ENCODE results near the gene AHCYL2.

The AHCYL2 gene

DNA sequence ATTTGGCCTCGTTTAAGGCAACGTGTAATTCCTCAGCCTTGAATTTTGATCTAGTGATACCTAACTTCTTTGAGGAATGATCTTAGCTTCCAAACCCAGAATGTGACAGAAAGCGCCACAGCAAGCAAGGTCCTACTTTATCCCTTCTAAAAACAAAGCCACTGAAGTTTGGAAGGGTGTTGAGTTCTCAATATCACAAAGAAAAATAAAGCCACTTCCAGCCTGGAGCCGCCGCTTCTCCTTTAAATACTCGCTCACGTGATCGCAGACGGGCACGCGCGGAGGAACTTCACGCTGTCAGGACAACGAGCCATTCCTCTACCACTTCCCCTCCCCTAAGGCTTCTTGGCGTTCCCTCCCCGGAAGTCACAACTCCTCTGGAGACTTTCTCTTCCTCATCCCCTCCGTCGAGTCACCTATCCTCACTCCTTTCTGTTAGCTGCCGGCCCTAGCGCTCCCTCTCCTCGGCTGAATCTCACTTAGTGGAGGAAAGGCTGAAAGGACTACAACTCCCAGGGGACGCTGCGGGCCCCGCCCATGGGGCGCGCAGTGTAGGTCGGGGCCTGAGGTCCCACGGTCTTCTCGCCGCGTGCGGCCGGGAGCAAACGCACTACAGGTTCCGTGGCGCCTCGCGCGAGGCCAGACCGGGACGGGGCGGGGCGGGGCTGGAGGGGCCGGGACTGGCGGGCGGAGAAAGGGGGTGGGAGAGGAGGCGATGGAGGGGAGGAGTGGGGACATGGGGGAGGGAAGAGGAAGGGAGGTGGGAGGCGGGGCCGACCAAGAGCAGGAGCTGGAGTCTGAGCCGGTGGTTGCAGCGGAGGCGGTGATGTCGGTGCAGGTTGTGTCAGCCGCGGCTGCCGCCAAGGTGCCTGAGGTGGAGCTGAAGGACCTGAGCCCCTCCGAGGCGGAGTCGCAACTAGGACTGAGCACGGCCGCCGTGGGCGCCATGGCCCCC lies at the start of gene AHCYL2:
Gene AHCYL2 (plus strand): TSS at position 780 of the 955 bp plus-strand sequence.
- DNase-seq (ENCODE audit: low read depth in 2 of 2): peak; percentile 96 to 97

DNA sequence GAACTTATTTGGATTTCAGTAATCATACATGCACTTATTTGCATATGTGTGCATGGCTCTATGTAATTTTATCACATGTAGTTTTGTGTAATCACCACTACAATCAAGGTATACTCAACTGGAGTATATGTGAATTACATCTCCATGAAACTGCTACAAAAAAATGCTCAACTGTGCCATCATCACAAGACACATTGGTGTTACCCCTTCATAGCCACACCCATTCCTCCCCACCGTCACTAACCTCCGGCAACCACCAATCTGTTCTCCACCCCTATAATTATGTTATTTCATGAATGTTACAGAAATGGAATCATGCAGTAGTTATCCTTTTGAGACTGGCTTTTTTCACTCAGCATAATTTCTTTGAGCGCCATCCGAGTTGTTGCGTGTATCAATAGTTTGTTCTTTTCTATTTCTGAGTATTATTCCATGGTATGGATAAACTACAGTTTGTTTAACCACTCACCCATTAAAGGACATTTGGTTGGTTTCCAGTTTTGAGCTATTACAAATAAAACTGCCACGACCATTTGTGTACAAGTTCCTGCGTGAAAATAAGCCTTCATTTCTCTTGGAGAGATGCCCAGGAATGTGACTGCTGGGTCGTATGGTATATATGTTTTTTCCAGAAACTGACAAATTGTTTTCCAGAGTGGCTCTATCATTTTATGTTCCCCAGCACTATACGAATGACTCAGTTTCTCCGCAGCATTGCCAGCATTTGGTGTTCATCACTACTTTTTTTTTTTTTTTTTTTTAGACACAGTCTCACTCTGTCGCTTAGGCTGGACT lies 47.7 kb upstream of the AHCYL2 start:
- DNase-seq (ENCODE audit: low read depth in 2 of 2): no peak

DNA sequence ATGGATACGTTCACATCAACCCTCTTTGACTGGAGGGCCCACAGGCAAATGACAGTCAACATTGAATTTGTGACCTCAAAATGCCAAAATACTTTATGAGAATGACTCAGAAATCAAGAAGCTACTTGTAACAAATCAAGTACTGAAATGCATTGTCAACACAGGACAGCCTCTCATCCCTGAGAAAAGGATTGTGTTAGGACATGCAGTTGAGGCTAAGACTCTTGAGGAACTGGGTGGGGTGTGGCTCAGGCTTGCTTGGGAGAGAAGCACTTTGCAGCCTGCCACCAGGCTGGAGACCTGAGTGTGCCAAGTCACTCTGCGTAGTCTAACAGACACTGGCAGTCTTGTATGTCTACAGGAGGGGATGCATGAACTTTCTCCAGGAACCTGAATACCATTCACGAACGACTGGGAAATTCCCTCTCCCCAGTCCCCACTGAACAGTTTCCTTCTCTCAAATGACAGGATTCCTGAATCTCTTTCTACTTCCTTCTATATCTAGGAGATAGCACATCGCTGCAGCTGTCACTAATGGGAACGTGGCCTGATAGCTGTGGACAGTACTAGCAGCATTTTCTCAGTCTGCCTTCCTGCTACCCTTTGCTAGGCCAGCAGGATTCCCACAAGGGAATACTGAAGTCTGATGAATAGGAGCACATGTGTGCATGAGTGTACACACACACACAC lies 39.7 kb upstream of the AHCYL2 start:
- DNase-seq (ENCODE audit: low read depth in 2 of 2): no peak

DNA sequence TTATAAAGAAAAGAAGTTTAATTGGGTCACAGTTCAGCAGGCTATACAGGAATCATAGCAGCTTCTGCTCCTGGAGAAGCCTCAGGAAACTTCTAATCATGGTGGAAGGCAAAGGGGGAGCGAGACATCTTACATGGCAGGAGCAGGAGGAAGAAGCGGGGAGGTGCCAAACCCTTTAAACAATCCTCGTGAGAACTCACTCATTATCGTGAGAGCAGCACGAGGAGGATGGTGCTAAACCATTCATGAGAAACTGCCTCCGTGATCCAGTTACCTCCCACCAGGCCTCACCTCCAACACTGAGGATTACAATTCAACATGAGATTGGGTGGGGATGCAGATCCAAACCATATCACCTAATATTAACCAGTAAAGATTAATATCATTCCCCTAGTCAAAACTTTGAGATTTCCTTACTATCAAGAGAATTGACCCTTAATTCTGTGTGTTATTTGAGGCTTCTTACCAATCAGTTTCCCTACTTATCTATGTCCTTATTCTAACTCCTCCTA lies 38.0 kb upstream of the AHCYL2 start:
- no peak for DNase-seq (ENCODE audit: low read depth in 2 of 2)

DNA sequence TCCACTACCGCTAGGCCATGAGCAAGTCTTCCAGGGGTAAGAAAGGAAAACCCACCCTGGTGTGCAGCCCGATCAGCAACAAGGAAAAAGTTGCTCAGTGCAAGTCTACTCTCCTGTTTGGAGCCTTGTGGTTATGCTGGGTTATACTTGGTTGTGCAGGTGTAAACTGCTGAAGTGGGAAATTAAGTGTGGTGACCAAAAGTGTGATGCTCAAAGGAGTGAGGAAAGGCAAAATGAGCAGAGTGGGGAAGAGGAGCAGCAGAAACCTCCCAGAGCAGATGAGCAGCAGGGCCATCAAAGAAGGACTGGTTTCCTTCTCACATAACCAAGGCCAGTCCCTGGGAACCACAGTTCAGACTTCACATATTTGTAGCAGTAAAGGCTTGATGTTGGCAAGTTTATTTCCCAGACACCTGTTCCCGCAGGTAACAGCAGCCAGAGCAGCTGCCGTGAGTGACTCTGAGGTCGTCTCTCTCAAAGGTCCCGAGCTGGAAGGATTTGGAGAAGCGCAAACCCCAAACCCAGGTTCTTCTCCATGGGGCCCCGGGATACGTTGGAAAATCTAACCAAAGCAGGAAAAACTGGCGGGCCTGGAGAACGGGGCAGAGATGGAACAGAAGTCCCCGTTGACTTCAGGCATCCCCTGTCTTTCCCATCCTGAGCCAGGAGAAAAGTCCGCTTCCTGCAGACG lies 37.0 kb upstream of the AHCYL2 start:
- DNase-seq (ENCODE audit: low read depth in 2 of 2): no peak

DNA sequence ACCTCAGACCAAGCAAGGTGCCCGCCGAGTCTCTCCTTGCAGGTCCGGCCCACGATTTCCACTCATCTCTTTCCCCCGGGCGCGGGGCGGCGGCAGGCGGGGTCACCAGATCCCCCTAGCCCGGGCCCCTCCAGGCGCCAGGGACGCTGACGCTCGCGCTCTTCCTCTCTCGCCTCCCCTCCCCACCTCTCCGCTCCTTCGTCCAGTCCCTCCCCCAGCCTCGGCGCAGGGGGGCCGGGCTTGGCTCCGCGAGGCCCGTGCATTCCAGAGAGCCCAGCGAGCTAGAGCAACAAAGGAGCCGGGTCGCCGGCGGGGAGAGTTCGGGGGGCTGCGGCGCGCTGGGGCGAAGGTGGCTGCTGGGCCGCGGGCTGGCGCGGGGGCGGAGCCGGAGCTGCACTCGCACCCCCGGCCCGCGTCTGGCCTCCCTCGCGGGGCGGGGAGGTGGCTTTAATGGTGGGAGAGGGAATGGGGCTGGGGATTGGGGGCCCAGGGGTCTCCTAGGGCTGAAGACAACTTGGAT lies 36.4 kb upstream of the AHCYL2 start, which contains the start of gene SMO:
Gene SMO (plus strand): TSS at position 262 of the 520 bp plus-strand sequence. CDS start 519 bp downstream, outside the sequence.
- no peak for DNase-seq (ENCODE audit: low read depth in 2 of 2)

DNA sequence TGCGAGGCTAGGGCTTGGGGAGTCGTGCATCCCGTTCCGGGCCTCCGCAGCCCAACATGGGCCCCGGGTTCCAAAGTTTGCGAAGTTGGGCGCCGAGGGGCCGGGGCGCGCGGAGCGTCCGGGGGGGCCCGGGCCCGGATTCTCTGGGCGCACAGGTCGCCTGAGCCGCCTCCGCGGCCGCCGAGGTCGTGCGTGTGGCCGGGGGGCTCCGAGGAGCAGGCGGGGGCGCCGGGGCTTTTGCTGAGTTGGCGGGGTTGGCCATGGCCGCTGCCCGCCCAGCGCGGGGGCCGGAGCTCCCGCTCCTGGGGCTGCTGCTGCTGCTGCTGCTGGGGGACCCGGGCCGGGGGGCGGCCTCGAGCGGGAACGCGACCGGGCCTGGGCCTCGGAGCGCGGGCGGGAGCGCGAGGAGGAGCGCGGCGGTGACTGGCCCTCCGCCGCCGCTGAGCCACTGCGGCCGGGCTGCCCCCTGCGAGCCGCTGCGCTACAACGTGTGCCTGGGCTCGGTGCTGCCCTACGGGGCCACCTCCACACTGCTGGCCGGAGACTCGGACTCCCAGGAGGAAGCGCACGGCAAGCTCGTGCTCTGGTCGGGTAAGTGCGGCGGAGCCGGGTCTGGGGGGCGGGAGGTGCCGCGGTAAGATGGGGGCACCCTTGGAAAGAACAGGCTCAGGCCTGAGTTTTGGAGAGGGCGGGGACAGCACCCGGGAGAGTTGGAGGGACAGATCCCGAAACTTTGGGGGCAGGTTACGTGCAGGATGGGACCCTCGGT lies 35.8 kb upstream of the AHCYL2 start:
- no peak for DNase-seq (ENCODE audit: low read depth in 2 of 2)

DNA sequence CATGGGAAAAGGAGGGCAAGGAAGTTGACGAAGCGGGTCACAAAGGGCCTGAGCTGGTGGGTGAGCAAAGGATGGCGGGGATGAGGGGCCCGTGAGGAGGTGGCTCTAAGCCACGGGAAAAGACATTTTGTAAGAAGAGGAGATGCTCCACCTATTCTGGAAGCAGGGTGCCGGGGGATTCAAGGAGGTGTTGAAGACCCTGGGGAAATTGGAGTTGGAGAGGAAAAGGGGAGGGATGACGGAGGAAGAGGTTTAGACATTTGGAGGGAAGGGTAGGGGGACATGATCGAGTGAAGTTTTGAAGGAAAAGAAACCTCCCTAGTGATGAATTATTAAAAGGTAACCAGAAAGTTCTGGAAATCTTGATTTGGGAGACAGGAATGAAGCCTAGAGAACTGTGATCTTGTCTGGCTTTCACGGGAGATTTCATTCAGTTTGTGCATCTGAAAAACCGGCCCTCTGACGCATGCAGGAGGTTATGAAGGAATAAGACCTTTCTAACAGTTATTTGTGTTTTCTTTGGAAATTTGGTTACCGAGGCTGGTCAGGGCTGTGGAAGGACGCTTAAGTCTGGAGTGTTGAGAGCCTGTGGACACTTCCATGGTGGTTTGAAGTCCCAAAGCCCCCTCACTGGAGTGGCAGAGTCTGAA lies 35.0 kb upstream of the AHCYL2 start:
- no peak for DNase-seq (ENCODE audit: low read depth in 2 of 2)

DNA sequence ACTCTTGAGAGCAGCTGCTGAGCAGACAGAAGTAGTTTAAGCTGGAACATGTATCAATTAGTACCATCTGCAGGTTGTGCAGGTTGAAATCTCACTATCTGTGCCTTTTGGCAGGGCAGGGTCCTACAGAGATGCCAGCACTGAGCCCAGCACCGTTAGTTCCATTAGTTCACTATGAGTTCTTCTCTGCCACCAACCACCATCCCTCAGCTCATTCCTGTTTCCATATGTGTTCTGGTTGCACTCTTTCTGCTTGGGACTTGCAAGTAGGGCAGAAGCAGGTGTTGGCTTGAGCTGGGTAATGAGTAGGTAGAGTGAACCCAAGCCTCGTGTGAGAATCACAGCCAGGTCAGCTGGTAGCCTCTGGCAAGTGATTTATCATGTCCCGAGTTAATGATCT lies 33.6 kb upstream of the AHCYL2 start:
- no peak for DNase-seq (ENCODE audit: low read depth in 2 of 2)

DNA sequence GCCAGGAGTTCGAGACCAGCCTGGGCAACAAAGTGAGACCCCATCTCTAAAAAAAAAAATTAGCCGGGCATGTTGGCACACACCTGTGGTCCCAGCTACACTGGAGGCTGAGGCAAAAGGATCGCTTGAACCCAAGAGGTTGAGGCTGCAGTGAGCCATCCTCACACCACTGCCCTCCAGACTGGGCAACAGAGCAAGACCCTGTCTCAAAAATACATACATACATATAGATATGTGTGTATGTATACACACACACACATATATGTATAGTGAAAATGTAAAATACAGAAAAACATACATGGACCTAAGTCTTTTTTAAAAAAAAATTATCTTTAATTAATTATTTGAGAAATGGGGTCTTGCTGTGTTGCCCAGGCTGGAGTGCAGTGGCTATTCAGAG lies 30.9 kb upstream of the AHCYL2 start:
- no peak for DNase-seq (ENCODE audit: low read depth in 2 of 2)

DNA sequence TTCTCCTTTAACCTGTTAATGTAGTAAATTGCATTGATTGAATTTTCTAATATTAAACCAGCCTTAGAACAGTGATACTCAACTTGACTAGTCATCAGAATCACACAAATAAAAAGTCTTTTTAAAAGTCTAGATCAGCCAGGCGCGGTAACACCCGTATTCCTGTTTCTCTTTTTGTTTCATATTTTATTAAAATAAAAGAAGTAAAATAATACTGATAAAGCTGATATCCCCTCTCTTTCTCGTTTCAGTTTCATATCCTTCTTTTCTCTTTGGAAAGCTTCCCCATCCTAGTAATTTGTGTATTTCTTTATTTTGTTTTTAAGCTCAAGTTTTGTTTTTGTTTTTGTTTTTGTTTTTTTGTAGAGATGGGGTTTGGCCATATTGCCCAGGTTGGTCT lies 27.1 kb upstream of the AHCYL2 start:
- DNase-seq (ENCODE audit: low read depth in 2 of 2): no peak

DNA sequence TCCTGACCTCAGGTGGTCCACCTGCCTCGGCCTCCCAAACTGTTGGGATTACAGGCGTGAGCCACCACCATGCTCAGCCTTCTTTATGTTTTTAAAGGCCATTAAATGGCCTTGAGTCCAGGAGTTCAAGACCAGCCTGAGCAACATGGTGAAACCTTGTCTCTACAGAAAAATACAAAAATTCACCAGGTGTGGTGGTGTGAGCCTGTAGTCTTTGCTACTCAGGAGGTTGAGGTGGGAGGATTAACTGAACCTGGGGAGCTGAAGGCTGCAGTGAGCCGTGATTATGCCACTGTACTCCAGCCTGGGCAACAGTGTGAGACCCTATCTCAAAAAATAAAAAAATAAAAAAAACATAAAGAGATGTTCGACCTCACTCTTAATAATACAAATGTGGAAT lies 25.4 kb upstream of the AHCYL2 start:
- DNase-seq (ENCODE audit: low read depth in 2 of 2): no peak

DNA sequence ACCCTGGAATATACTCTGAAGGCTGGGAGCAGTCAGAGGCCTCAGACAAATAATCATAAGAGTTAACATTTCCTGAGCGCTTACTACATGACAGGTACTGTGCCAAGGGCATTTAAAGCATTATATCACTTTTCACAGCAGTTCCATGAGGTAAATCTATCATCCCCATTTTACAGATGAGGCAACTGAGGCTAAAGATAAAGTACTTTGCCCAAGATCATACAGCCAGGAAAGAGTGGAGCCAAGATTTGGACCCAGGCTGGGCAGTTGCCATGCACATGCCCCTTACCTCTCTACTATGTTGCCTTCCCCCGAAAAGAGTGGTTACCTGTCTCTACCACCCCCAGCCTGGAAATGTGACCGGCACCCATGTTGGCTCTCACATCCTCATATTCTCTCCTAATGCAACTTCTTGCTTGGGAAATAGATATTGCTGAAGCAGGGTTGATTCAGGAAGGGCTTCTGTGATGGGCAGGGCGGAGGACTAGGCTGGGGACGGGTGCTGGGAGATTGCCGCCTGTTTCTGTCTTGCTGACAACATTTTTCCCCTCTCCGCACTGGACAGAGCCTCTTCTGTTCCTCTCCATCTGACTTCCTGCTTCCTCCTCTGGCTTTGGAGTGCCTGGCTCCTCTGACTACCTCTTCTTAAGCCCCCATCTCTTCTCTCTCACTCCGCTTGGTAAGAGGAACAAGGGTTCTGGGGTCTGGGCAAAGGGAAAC lies 22.6 kb upstream of the AHCYL2 start:
- no peak for DNase-seq (ENCODE audit: low read depth in 2 of 2)

DNA sequence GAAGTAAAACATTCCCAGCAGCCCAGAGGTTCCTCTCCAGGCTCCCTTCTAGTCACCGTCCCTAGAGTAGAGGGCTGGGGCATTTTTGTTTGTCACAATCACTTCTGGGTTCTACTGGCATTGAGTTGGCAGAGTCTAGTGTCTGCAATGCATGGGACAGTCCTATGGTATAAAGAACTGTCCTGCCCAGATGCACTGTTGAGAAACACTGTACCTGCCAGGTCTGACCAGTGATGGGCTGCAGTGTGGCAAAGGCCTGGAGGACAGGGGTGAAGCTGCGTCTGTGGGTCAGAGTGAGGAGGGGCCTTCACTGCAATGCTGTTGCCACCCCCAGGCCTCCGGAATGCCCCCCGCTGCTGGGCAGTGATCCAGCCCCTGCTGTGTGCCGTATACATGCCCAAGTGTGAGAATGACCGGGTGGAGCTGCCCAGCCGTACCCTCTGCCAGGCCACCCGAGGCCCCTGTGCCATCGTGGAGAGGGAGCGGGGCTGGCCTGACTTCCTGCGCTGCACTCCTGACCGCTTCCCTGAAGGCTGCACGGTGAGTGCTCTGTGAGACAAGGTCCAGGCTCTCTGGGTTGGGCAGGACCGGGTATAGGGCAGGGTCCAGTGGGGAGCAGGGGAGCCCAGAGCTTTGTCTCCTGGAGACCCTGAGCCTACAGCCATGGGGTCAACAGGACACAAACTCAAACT lies 21.6 kb upstream of the AHCYL2 start:
- no peak for DNase-seq (ENCODE audit: low read depth in 2 of 2)

DNA sequence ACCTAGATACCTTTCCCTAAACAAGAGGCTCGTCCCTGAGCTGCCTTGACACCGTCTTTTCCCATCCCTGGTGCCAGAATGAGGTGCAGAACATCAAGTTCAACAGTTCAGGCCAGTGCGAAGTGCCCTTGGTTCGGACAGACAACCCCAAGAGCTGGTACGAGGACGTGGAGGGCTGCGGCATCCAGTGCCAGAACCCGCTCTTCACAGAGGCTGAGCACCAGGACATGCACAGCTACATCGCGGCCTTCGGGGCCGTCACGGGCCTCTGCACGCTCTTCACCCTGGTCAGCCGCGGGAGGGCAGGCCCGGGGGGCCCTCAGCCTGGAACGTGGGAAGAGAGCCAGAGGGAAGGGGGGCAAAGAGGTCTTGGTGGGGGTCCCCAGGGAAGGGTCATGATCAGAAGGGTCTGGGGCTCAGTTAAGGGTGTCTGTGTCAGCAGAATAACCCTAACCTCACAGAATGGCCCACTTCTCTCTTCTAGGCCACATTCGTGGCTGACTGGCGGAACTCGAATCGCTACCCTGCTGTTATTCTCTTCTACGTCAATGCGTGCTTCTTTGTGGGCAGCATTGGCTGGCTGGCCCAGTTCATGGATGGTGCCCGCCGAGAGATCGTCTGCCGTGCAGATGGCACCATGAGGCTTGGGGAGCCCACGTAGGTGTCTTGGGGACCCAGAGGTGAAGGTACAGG lies 19.6 kb upstream of the AHCYL2 start:
- no peak for DNase-seq (ENCODE audit: low read depth in 2 of 2)

DNA sequence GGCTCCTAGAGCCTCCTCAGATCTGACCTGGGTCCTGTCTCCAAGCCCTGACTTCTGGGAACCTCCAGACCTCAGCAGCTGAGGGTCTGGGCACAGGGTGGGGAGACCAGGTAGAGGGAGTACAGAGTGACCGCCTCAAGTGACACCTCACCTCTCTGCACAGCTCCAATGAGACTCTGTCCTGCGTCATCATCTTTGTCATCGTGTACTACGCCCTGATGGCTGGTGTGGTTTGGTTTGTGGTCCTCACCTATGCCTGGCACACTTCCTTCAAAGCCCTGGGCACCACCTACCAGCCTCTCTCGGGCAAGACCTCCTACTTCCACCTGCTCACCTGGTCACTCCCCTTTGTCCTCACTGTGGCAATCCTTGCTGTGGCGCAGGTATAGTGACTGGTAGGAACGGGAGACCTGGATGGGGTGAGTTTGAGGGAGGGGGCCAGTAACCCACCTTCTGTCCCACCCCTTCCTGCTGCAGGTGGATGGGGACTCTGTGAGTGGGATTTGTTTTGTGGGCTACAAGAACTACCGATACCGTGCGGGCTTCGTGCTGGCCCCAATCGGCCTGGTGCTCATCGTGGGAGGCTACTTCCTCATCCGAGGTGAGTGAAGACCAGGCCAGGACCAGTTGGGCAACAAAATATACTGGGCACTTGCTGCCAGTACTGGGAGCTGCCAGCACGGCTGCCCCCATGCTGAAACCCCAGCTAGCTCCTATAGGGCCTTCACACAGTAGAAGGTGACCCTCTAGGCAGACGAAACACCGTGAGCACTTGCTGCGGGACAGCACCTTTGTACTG lies 18.6 kb upstream of the AHCYL2 start:
- no peak for DNase-seq (ENCODE audit: low read depth in 2 of 2)

DNA sequence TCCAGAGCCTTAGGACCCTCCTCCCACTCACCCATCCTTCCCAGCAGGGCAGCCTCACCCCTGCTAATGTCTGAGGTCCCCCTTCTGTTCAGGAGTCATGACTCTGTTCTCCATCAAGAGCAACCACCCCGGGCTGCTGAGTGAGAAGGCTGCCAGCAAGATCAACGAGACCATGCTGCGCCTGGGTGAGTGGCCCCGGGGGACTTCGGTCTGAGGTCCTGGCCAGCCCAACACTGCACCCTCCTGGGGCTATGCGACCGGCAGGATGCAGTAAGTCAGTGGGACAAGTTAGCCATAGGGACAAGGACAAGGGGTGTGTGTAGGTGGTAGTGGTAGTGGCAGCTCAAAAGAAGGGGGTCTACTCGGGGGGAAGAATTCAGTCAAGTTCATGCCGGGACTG lies 16.2 kb upstream of the AHCYL2 start:
- DNase-seq (ENCODE audit: low read depth in 2 of 2): no peak

Measured in activated CD4-positive, alpha-beta T cell treated with anti-CD3 and anti-CD28 coated beads for 24 hours (primary cell).